GM23338 (cell line): Measurements from ENCODE around the gene RPLP2.

Experiments
- CREB1 ChIP-seq: fragments of 250-450 bp; sonication (Bioruptor Pico); IDR thresholded peaks from 2 replicates; pipeline ENCODE4 v1.5.0; 2020; ENCODE audit warnings: low read depth, mild to moderate bottlenecking, moderate library complexity
- CTCF ChIP-seq, 2 experiments: fragments of 200-600 bp in 1 of 2; sonication (generic) in 1 of 2; conservative IDR thresholded peaks; 2 replicates each; pipeline versions ENCODE4 v1.5.1 to v1.6.1; 2016 to 2017; ENCODE audit warnings: antibody characterized with exemption in 2 of 2, low read depth in 2 of 2, mild to moderate bottlenecking in 2 of 2, moderate library complexity in 1 of 2
- EZH2 ChIP-seq: fragments of 200-600 bp; sonication (generic); IDR thresholded peaks from one replicate; pipeline ENCODE4 v1.8.0; 2017; ENCODE audit warnings: antibody characterized with exemption, mild to moderate bottlenecking, low read depth; ENCODE audit not compliant: unreplicated experiment
- EZH2phosphoT487 ChIP-seq: fragments of 200-600 bp; sonication (generic); IDR thresholded peaks from one replicate; pipeline ENCODE4 v1.8.1; 2018; ENCODE audit warnings: antibody characterized with exemption; ENCODE audit not compliant: unreplicated experiment
- NANOG ChIP-seq: IDR thresholded peaks from 2 replicates; pipeline ENCODE4 v1.6.1; 2016; ENCODE audit warnings: antibody characterized with exemption, borderline replicate concordance
- POLR2AphosphoS5 ChIP-seq: IDR thresholded peaks from 2 replicates; pipeline ENCODE4 v1.6.1; 2016; ENCODE audit warnings: antibody characterized with exemption, low read depth
- REST ChIP-seq: IDR thresholded peaks from one replicate; pipeline ENCODE4 v1.6.1; 2018; ENCODE audit warnings: antibody characterized with exemption; ENCODE audit not compliant: unreplicated experiment
- ZNF114 ChIP-seq: fragments of 250-450 bp; sonication (Bioruptor Pico); IDR thresholded peaks from 2 replicates; pipeline ENCODE4 v1.5.0; 2020; ENCODE audit warnings: mild to moderate bottlenecking, moderate library complexity

- TF ChIP-seq ZNF114 (CRISPR knock-in tag): no peak
- no peak for TF ChIP-seq CTCF (conservative IDR thresholded peaks at IDR 0.05; ENCODE audit: low read depth in 2 of 2)
- no peak for TF ChIP-seq POLR2AphosphoS5
- TF ChIP-seq REST: no peak
- no peak for TF ChIP-seq CREB1 (CRISPR knock-in tag)
- TF ChIP-seq EZH2phosphoT487: no peak
- TF ChIP-seq EZH2: no peak
- TF ChIP-seq NANOG: no peak
Measured at GRCh38 chr11:845872-846495, 36.2 kb downstream of the RPLP2 start.
